Suprapubic skin (tissue), 4 donors: ENCODE measurements around the gene ASCC1. TPM values are rescaled to one million over a fixed set of nuclear protein-coding genes. Genes with fewer than 3 reads are reported as not detected.

Experiments
- DNase-seq, 2 donors: peaks; one replicate each; pipeline ENCODE4 v3.0.0-alpha.2; 2019; ENCODE audit warnings: low spot score in 2 of 2
- H3K27ac ChIP-seq: fragments of 200-600 bp; sonication (generic); one replicate; pipeline ENCODE4 v1.5.1; 2019
- H3K27me3 ChIP-seq: fragments of 200-600 bp; sonication (generic); one replicate; pipeline ENCODE4 v1.5.1; 2019
- H3K36me3 ChIP-seq: fragments of 200-600 bp; sonication (generic); one replicate; pipeline ENCODE4 v1.5.1; 2019
- H3K4me1 ChIP-seq: fragments of 200-600 bp; sonication (generic); one replicate; pipeline ENCODE4 v1.5.1; 2019
- H3K4me3 ChIP-seq: fragments of 200-600 bp; sonication (generic); one replicate; pipeline ENCODE4 v1.5.1; 2019; ENCODE audit warnings: mild to moderate bottlenecking
- H3K9me3 ChIP-seq: fragments of 200-600 bp; sonication (generic); one replicate; pipeline ENCODE4 v1.5.1; 2019
- EP300 ChIP-seq: sonication (generic); formaldehyde crosslinking; IDR thresholded peaks from one replicate; pipeline ENCODE4 v1.6.1; 2017; ENCODE audit warnings: antibody characterized with exemption
- POLR2A ChIP-seq, 2 donors: fragments of 450-650 bp; IDR thresholded peaks; one replicate each; pipeline ENCODE4 v1.6.1; 2017; ENCODE audit warnings: antibody characterized with exemption in 2 of 2, mild to moderate bottlenecking in 2 of 2, moderate library complexity in 2 of 2
- POLR2AphosphoS5 ChIP-seq, 3 donors: sonication (generic); formaldehyde crosslinking; IDR thresholded peaks; one replicate each; pipeline ENCODE4 v1.6.1; 2017; ENCODE audit warnings: antibody characterized with exemption in 3 of 3
- WGBS: methylation state at CpG from one replicate; pipeline ENCODE4 v1.1.5; 2018; 5-methylcytosine and 5-hydroxymethylcytosine counted together
- total RNA-seq, 4 donors: library from RNA; depleted of rRNA; stranded (reverse); fragments of >200 nt; gene quantifications; one replicate each; pipeline ENCODE4 v1.1.0, GENCODE V29; 2016
- TF ChIP-seq, protein P1 (sequence below), 2 donors: fragments of 200-600 bp in 1 of 2; fragments of 450-650 bp in 1 of 2; sonication (generic) in 1 of 2; IDR thresholded peaks; one replicate each; pipeline ENCODE4 v1.5.1; 2016 to 2019; ENCODE audit warnings: antibody characterized with exemption in 2 of 2, mild to moderate bottlenecking in 1 of 2, moderate library complexity in 1 of 2

ASCC1 gene
- total RNA-seq, 4 donors from 2014 or later, result 20.2 to 31.7 (median 21.2) TPM

DNA sequence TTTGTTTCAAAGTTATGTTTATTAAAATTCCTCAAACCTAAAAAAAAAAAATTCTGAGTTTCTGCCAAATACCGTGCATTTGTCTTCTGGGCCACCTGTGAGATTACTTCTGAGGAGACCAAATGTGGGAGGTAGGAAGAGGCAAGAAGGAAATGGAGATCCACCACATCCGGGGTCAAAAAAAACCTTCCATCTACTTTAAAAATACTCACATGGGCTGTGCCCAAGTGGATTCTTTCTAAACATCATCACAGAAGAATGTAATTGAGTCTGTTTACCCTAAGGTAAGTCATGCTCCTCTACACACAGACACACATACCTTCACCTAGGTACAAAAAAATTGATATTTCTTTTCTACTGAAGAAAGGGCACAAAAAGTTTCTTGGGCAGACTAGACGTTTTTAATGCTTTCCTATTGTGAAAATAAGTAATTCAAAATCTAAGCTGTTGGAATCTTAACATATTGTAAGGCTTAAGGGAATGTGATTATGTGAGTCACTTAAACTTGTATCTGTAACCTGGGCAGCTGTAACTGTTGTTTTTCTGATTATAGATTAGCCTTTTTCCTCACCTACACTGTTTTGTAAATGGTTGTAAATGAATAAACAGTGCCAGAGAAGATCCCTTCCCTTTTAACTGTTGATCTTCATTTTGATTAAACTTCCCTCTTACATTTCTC is 108.6 kb downstream of the ASCC1 start:
- 38% methylated on average over 3 of the region's 3 CpGs for WGBS
- DNase-seq, result no peak
- no peaks in the 10 kb centered on the region for H3K27me3 ChIP-seq
- H3K4me3 ChIP-seq, result no peak overlapping the region
- H3K27ac ChIP-seq, result no peak overlapping the region
- peaks cover 4% of the 10 kb centered on the region for H3K4me1 ChIP-seq
- TF ChIP-seq EP300 (no peak), POLR2A (IDR thresholded peaks at IDR 0.05) (no peak), POLR2AphosphoS5 (IDR thresholded peaks at IDR 0.05) (no peak)
- TF ChIP-seq, protein P1, sequence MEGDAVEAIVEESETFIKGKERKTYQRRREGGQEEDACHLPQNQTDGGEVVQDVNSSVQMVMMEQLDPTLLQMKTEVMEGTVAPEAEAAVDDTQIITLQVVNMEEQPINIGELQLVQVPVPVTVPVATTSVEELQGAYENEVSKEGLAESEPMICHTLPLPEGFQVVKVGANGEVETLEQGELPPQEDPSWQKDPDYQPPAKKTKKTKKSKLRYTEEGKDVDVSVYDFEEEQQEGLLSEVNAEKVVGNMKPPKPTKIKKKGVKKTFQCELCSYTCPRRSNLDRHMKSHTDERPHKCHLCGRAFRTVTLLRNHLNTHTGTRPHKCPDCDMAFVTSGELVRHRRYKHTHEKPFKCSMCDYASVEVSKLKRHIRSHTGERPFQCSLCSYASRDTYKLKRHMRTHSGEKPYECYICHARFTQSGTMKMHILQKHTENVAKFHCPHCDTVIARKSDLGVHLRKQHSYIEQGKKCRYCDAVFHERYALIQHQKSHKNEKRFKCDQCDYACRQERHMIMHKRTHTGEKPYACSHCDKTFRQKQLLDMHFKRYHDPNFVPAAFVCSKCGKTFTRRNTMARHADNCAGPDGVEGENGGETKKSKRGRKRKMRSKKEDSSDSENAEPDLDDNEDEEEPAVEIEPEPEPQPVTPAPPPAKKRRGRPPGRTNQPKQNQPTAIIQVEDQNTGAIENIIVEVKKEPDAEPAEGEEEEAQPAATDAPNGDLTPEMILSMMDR (IDR thresholded peaks at IDR 0.05), result no peak
- no peaks in the 10 kb centered on the region for H3K9me3 ChIP-seq
- no peaks in the 10 kb centered on the region for H3K36me3 ChIP-seq

DNA sequence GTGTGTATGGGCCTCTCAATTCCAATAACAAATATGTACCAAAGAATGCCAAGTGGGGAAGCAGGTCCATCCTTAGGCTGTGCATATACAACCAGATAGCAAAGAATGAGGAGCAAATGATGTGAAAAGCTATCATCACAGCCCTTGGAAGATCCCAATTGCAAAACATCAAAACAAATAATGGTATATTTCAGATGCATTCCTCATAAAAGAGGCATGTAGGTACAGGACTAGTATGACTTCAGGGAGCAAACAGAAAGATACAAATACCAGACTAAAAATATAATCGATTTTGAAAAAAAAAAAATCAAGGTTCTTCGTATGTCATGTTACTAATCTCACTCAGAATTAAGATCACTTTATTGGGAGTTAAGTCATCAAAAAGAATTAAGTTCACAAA is 109.2 kb downstream of the ASCC1 start:
- WGBS, result 59% methylated on average over 2 of the region's 2 CpGs
- TF ChIP-seq EP300 (no peak), POLR2AphosphoS5 (IDR thresholded peaks at IDR 0.05) (no peak), POLR2A (IDR thresholded peaks at IDR 0.05) (no peak)
- TF ChIP-seq, protein P1 (IDR thresholded peaks at IDR 0.05), result no peak
- Histone ChIP-seq H3K9me3 (no peaks in the 10 kb centered on the region), H3K4me3 (no peak overlapping the region), H3K27me3 (no peaks in the 10 kb centered on the region), H3K36me3 (peaks cover 2% of the 10 kb centered on the region), H3K4me1 (peaks cover 4% of the 10 kb centered on the region), H3K27ac (no peak overlapping the region)
- DNase-seq, result no peak

DNA sequence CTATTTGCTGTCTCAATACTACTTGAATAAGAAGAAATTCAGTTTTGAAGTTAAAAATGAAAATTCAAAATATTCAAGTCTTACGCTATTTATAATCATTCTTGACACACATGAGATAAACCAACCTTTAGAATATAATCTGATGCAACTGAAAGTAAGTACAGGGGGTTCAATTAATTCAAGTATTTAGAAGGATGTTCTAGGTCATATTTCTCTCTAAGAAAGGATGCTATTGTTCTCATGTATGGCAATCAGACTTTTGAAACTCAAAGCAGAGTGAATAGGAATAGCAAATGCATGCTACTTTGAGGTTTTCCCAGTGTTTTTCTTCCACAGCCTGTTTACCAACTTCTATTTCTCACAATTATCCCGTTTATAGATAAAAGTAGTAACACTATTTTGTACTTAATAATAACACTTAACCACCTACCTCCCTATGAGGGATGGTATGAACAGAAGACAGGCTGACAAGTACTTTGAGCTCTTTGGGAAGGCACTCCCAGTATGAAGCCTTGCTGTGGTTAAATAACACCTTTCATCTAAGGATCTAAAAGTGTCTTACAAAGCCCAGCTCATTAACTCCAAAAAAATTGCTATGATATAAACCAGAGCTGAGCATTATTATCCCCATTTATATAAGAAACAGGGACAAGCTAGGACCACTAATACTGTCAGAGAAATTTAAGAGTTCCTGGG is 109.8 kb downstream of the ASCC1 start:
- Histone ChIP-seq H3K9me3 (no peaks in the 10 kb centered on the region), H3K4me3 (no peak overlapping the region), H3K4me1 (peaks cover 4% of the 10 kb centered on the region), H3K27me3 (no peaks in the 10 kb centered on the region), H3K27ac (no peak overlapping the region), H3K36me3 (peaks cover 6% of the 10 kb centered on the region)
- no peak for DNase-seq
- WGBS, result 68% methylated on average over 2 of the region's 2 CpGs
- TF ChIP-seq, protein P1 (IDR thresholded peaks at IDR 0.05), result no peak
- no peak for TF ChIP-seq POLR2AphosphoS5 (IDR thresholded peaks at IDR 0.05)
- no peak for TF ChIP-seq POLR2A (IDR thresholded peaks at IDR 0.05)
- no peak for TF ChIP-seq EP300

DNA sequence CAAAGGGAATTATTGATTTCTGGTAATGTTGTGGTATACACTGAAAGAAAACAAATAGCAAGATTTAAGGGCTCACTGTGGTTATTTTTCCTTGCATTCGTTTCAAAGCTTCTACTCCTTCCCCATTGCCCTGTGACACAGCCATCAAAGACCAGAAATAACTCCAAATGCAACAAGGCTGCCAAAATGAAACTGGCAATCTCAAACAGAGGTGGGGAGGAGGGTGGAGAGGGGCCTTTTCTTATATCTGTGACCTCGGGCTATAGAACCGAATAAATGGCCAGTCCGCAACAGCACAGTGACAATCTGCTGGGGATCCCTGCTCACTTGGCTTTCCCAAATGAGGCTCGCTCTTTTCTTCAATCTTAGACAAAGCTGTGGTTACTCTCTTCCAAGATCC is 110.4 kb downstream of the ASCC1 start:
- Histone ChIP-seq H3K27me3 (no peaks in the 10 kb centered on the region), H3K27ac (no peak overlapping the region), H3K36me3 (peaks cover 12% of the 10 kb centered on the region), H3K4me3 (no peak overlapping the region), H3K9me3 (no peaks in the 10 kb centered on the region), H3K4me1 (peaks cover 4% of the 10 kb centered on the region)
- 82% methylated on average over 5 of the region's 5 CpGs for WGBS
- TF ChIP-seq, protein P1 (IDR thresholded peaks at IDR 0.05), result no peak
- TF ChIP-seq POLR2AphosphoS5 (IDR thresholded peaks at IDR 0.05) (no peak), POLR2A (IDR thresholded peaks at IDR 0.05) (no peak), EP300 (no peak)
- no peak for DNase-seq

DNA sequence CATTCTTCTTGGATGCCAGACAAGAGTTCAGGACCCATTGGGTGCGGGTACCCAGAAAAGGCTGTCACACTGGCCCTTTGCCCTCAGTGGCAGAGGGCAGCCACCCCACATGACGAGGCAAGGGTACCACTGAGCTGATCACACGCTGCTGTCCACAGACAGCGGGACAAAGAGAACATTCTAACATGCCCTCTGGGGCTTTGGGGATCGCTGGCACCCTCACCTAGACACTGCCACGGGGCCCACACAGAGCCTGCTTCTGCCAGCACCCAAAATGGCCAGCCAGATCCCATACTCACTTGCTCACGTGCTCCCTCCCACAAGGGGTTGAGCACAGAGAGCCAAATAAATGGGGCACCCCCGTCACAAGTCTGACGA is 111.0 kb downstream of the ASCC1 start:
- Histone ChIP-seq H3K27ac (peak overlapping the region; percentile 25), H3K36me3 (peaks cover 15% of the 10 kb centered on the region), H3K9me3 (no peaks in the 10 kb centered on the region), H3K4me3 (no peak overlapping the region), H3K27me3 (no peaks in the 10 kb centered on the region), H3K4me1 (peaks cover 4% of the 10 kb centered on the region)
- no peak for DNase-seq
- 87% methylated on average over 7 of the region's 9 CpGs for WGBS
- TF ChIP-seq POLR2AphosphoS5 (IDR thresholded peaks at IDR 0.05), result no peak
- no peak for TF ChIP-seq EP300
- TF ChIP-seq POLR2A (IDR thresholded peaks at IDR 0.05), result no peak
- TF ChIP-seq, protein P1 (IDR thresholded peaks at IDR 0.05), result no peak
